Thyroid gland (tissue), 4 donors: ENCODE measurements around the gene FAM186B. TPM values are rescaled to one million over a fixed set of nuclear protein-coding genes. Genes with fewer than 3 reads are reported as not detected.

Source experiments
- DNase-seq, 2 donors: peaks; one replicate each; pipeline ENCODE4 v3.0.0-alpha.2; 2019
- H3K27ac ChIP-seq, 3 donors: fragments of 200-600 bp; sonication (generic); 1 replicate in 2 of 3; 2 replicates in 1 of 3; pipeline ENCODE4 v1.5.1; 2016 to 2019; ENCODE audit warnings: mild to moderate bottlenecking in 1 of 3, moderate library complexity in 1 of 3
- H3K27me3 ChIP-seq: fragments of 200-600 bp; sonication (generic); one replicate; pipeline ENCODE4 v1.5.1; 2019
- H3K36me3 ChIP-seq, 2 donors: fragments of 200-600 bp; sonication (generic); one replicate each; pipeline ENCODE4 v1.5.1; 2016 to 2019
- H3K4me1 ChIP-seq, 2 donors: fragments of 200-600 bp; sonication (generic); one replicate each; pipeline ENCODE4 v1.5.1; 2017 to 2019
- H3K4me3 ChIP-seq, 3 donors: fragments of 200-600 bp; sonication (generic); replicated peaks in 1 of 3; 1 replicate in 2 of 3; 2 replicates in 1 of 3; pipeline ENCODE4 v1.5.1; 2016; ENCODE audit warnings: mild to moderate bottlenecking in 1 of 3
- H3K9me3 ChIP-seq: fragments of 200-600 bp; sonication (generic); one replicate; pipeline ENCODE4 v1.5.1; 2017
- POLR2A ChIP-seq, 2 donors: fragments of 450-650 bp; IDR thresholded peaks; one replicate each; pipeline ENCODE4 v1.6.1; 2017; ENCODE audit warnings: antibody characterized with exemption in 2 of 2, mild to moderate bottlenecking in 2 of 2, moderate library complexity in 1 of 2
- WGBS, 2 donors: methylation state at CpG; one replicate each; pipeline ENCODE4 v1.1.5; 2017; 5-methylcytosine and 5-hydroxymethylcytosine counted together
- intact Hi-C: fragments of 100-400 bp; cut with DNase I; formaldehyde crosslinking; loops from one replicate; pipeline ENCODE4 v1.15.1; 2023
- total RNA-seq, 4 donors: library from RNA; depleted of rRNA; stranded (reverse); fragments of >200 nt; gene quantifications; one replicate each; pipeline ENCODE4 v1.2.3, GENCODE V29; 2016
- TF ChIP-seq, protein P1 (sequence below), 6 experiments: fragments of 200-600 bp in 3 of 6; fragments of 450-650 bp in 3 of 6; sonication (generic) in 3 of 6; IDR thresholded peaks; one replicate each; pipeline ENCODE4 v1.5.1; 2016 to 2019; ENCODE audit warnings: antibody characterized with exemption in 6 of 6, mild to moderate bottlenecking in 2 of 6, inconsistent platforms in 1 of 6, moderate library complexity in 1 of 6

Gene FAM186B
- total RNA-seq, 4 donors from 2014 or later, result 1.1 to 2.1 (median 1.4) TPM

DNA sequence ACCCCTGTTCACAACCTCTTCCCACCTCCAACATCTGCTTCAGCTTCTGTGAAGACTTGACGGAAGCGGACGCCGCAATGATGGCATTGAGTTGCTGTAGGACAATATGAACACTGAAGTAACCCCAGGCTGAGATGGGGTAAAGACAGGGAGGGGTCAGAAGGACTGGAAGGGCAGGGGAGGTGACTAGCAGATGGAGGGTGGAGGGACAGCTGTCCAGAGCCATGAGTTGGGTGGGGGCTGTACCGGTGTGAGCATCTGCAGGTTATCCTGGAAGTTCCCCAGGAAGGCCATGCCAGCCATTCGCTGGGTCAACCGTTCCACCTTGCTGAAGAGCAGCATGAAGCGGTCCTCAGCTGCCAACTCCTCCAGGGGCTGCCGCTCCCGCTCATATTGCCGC lies 44.0 kb upstream of the FAM186B start:
- Histone ChIP-seq H3K27ac (no peak overlapping the region), H3K4me1 (peaks cover 25 to 45% of the 10 kb centered on the region in 2 donors), H3K4me3 (no peak overlapping the region), H3K27me3 (no peaks in the 10 kb centered on the region), H3K9me3 (no peaks in the 10 kb centered on the region), H3K36me3 (peaks cover 17 to 37% of the 10 kb centered on the region in 2 donors)
- WGBS, 2 donors, result 96 to 97% methylated on average over 11 of the region's 11 CpGs
- intact Hi-C loops, result loop anchor here (10.0 kb wide), 1 partner anchor 175 kb away; the partner anchor contains the start of gene NCKAP5L
- no peak for TF ChIP-seq POLR2A (IDR thresholded peaks at IDR 0.05)
- TF ChIP-seq, protein P1, sequence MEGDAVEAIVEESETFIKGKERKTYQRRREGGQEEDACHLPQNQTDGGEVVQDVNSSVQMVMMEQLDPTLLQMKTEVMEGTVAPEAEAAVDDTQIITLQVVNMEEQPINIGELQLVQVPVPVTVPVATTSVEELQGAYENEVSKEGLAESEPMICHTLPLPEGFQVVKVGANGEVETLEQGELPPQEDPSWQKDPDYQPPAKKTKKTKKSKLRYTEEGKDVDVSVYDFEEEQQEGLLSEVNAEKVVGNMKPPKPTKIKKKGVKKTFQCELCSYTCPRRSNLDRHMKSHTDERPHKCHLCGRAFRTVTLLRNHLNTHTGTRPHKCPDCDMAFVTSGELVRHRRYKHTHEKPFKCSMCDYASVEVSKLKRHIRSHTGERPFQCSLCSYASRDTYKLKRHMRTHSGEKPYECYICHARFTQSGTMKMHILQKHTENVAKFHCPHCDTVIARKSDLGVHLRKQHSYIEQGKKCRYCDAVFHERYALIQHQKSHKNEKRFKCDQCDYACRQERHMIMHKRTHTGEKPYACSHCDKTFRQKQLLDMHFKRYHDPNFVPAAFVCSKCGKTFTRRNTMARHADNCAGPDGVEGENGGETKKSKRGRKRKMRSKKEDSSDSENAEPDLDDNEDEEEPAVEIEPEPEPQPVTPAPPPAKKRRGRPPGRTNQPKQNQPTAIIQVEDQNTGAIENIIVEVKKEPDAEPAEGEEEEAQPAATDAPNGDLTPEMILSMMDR (IDR thresholded peaks at IDR 0.05), result no peak
- no peak for DNase-seq

DNA sequence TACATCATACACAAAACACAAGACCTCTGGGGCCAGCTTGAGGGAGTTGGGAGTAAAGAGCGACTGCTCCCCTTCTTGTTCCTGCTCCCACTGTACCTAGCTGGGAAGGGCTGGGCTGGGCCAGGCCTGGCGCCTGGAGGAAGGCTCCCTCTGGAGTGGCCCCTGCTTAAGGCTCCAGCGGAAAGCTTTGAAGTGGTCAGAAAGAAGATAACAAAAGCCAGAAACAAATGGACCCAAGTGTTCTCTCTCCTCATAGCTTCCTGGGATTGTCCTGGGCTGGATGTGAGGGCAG lies 43.2 kb upstream of the FAM186B start:
- Histone ChIP-seq H3K27me3 (no peaks in the 10 kb centered on the region), H3K27ac (peak overlapping the region in 2 of 3 donors; percentile 40 to 44), H3K4me3 (no peak overlapping the region), H3K4me1 (peaks cover 25 to 47% of the 10 kb centered on the region in 2 donors), H3K36me3 (peaks cover 16 to 41% of the 10 kb centered on the region in 2 donors), H3K9me3 (no peaks in the 10 kb centered on the region)
- DNase-seq, result peak in 1 of 2 donors; percentile 38
- 74 to 80% methylated on average over 3 of the region's 3 CpGs for WGBS, 2 donors
- intact Hi-C loops, result loop anchor here (10.0 kb wide), 1 partner anchor 176 kb away; the partner anchor contains the start of gene NCKAP5L
- TF ChIP-seq, protein P1 (IDR thresholded peaks at IDR 0.05), result no peak
- TF ChIP-seq POLR2A (IDR thresholded peaks at IDR 0.05), result no peak

DNA sequence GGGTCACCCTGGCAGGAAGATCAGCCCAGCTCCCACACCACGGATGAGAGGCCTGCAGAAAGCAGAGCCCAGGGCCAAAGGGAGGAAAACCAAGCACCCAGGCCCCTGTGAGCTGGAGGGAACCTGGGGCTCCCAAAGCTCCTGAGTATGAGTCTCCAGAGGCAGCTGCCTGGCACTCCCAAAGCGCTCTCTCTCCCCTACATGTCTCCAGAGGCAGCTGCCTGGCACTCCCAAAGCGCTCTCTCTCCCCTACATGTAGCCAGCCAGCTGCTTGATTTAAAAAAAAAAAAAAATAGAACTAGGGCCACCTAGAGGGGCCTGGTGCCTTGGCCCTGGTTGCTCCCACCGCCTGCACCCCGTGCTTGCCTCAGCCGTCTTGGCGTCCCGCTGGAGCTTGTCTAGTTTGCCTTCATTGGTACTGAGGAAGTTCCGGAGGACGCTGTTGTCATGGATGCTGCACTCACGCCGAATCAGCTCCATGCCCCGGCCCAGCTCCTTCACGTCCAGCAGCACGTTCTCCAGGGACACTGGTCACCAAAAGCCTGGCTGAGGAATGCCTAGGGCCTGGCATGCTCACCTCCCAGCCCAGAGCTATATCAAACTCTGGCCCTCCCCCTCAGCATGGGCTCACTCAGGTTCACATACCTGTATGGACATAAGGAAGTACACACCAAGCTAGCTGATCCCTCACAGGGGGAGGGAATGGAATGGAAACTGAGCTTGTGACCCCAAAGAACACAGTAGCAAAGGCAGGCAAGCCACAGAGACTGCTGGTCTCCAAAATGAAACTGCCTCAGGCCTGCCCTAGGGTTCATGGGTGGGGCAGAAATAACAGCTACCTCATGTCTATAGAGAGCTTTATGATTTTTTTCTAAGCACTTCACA lies 42.6 kb upstream of the FAM186B start:
- no peaks in the 10 kb centered on the region for H3K27me3 ChIP-seq
- peaks cover 12 to 41% of the 10 kb centered on the region in 2 donors for H3K36me3 ChIP-seq
- intact Hi-C loops, result loop anchor here (10.0 kb wide), 1 partner anchor 177 kb away; the partner anchor contains the start of gene NCKAP5L
- WGBS, 2 donors, result 81 to 84% methylated on average over 12 to 15 of the region's 15 CpGs
- DNase-seq, result no peak
- no peaks in the 10 kb centered on the region for H3K9me3 ChIP-seq
- peak overlapping the region in 2 of 3 donors; percentile 40 to 44 for H3K27ac ChIP-seq
- no peak overlapping the region for H3K4me3 ChIP-seq
- peaks cover 25 to 47% of the 10 kb centered on the region in 2 donors for H3K4me1 ChIP-seq
- TF ChIP-seq, protein P1 (IDR thresholded peaks at IDR 0.05), result no peak
- no peak for TF ChIP-seq POLR2A (IDR thresholded peaks at IDR 0.05)

DNA sequence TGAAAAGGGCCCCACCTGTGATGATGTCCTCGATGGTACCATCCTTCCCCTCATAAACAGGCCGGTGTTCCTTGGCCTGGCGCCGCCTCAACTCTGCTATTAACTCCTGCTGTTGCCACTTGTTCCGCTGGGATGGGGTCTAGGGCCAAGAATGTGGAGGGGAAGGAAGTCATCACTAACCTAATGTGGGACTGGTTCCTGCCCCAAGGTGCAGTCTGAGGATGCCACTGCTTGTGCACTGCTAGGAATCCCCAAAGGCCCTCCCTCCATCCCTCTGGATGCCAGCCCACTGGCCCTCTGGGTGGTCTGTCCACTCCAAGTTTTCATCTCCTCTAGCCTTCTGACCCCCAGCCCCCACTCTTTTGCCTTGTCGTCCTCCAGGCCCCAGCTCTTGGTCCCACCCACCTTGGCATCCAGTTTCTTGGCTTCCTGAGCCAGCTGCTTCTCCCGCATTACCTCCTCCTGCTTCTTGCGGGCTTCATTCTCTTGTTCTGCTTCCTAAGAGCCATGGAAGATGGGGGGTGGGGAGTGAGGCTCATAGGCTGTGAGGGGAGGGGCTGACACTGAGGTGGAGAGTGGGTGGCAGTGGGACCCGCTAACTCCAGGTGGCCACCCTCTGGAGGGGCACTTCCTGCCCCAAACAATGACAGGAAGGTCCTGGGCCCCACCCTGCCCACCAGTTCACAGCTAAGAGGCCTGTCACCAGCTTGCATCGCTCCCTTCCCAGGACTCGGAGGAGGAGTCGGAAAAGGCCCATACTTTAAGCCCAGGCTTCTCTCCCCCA lies 41.6 kb upstream of the FAM186B start:
- Histone ChIP-seq H3K9me3 (no peaks in the 10 kb centered on the region), H3K4me3 (no peak overlapping the region), H3K27ac (peak overlapping the region in 2 of 3 donors; percentile 40 to 44), H3K4me1 (peaks cover 25 to 47% of the 10 kb centered on the region in 2 donors), H3K27me3 (no peaks in the 10 kb centered on the region), H3K36me3 (peaks cover 11 to 45% of the 10 kb centered on the region in 2 donors)
- DNase-seq, result no peak
- WGBS, 2 donors, result 66 to 68% methylated on average over 12 of the region's 12 CpGs
- TF ChIP-seq POLR2A (IDR thresholded peaks at IDR 0.05), result no peak
- TF ChIP-seq, protein P1 (IDR thresholded peaks at IDR 0.05), result no peak
- intact Hi-C loops, result loop anchor here (10.0 kb wide), 1 partner anchor 178 kb away; the partner anchor contains the start of gene NCKAP5L
